H1 (cell line): ENCODE results near the gene ELMO1. TPM values are rescaled to one million over a fixed set of nuclear protein-coding genes. Genes with fewer than 3 reads are reported as not detected.

Experiments used
- CHD7 ChIP-seq: fragments of 300-600 bp; sonication (generic); IDR thresholded peaks from 2 replicates; pipeline ENCODE4 v1.7.1; 2012; ENCODE audit warnings: low read length, moderate library complexity, mild to moderate bottlenecking, inconsistent platforms; ENCODE audit not compliant: insufficient replicate concordance
- JUND ChIP-seq: IDR thresholded peaks from 2 replicates; pipeline ENCODE4 v1.6.1; 2011; ENCODE audit warnings: mild to moderate bottlenecking, improper control_type of control experiment, low read length
- polyA plus RNA-seq, 7 experiments: library from polyadenylated mRNA; depleted of rRNA in 3 of 7; stranded (reverse) in 5 of 7; unstranded in 2 of 7; fragments of >200 nt in 5 of 7; fragments of 200-250 nt in 2 of 7; gene quantifications; 1 replicate in 5 of 7; 2 replicates in 1 of 7; 4 replicates in 1 of 7; pipeline versions ENCODE4 v1.2.1 to v1.2.3, GENCODE V29; 2011 to 2013; ENCODE audit warnings: missing spikeins in 2 of 7, mixed read lengths in 2 of 7
- total RNA-seq: library from RNA; stranded (reverse); fragmentation: NEBNext Ultra II Directional; extraction: Animal tissue kit (Norgen Biotek cat#: 25700); gene quantifications from 2 replicates; pipeline ENCODE4 v1.2.1, GENCODE V29; 2021

Gene ELMO1
- total and polyA plus RNA-seq, 2 of the 8 experiments (the other 6 are each of a cell fraction or from before 2014, with no cell fraction given) = 18.4 to 21.0 TPM

GRCh38 chr7:37235813-37236212, 212.9 kb downstream of the ELMO1 start (continued):
- no peak for TF ChIP-seq CHD7
- TF ChIP-seq JUND = no peak
